CD4-positive, alpha-beta T cell treated with Interleukin-12 subunit alpha and Interleukin-12 subunit beta, for 1 hour (primary cell): ENCODE data around the gene HSPA12B.
A peak's percentile ranks its signal among the peaks of the same experiment; 100 is the strongest.
"Not testable (repeated sequence)": the region's sequence is repeated elsewhere in the genome, so short reads cannot be mapped to it uniquely, and the experiment has no call there.

Source experiments
- DNase-seq: peaks from one replicate; pipeline ENCODE4 v3.0.0-alpha.2; 2020

Gene HSPA12B

GRCh38 chr20:3788685-3789155 lies 56.2 kb downstream of the HSPA12B start:
- no peak for DNase-seq

DNA sequence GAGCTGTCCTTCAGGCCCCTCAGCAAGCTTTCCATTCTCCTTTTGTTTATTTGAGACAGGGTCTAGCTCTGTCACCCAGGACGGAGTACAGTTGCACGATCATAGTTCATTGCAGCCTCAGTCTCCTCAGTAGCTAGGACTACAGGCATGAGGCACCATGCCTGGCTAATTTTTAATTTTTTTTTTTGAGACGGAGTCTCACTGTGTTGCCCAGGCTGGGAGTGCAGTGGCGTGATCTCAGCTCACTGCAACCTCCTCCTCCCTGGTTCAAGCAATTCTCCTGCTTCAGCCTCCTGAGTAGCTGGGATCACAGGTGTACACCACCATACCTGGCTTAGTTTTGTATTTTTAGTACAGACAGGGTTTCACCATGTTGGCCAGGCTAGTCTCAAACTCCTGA lies 56.7 kb downstream of the HSPA12B start:
- DNase-seq, result not testable (repeated sequence)

DNA sequence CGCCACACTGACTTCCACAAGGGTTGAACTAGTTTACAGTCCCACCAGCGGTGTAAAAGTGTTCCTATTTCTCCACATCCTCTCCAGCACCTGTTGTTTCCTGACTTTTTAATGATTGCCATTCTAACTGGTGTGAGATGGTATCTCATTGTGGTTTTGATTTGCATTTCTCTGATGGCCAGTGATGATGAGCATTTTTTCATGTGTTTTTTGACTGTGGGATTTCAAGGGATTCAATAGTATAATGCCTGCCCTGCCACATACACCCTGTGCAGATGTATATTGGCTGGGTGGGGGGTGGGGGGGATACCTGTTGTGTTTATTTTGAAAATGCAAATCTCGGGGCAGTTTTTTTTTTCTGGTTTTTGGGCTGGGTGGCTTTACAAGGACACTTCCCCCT lies 61.7 kb downstream of the HSPA12B start:
- not testable (repeated sequence) for DNase-seq

- no peak for DNase-seq
These were observed 62.4 kb downstream of the HSPA12B start for GRCh38 chr20:3794701-3795420.

GRCh38 chr20:3795511-3796468 lies 63.3 kb downstream of the HSPA12B start, which contains the start of gene CDC25B:
CDC25B (plus strand) TSS chr20:3796310; CDS start chr20:3796532, 222 bp downstream.
- peak; percentile 89 for DNase-seq

GRCh38 chr20:3796477-3797225 lies 64.2 kb downstream of the HSPA12B start:
- no peak for DNase-seq

DNA sequence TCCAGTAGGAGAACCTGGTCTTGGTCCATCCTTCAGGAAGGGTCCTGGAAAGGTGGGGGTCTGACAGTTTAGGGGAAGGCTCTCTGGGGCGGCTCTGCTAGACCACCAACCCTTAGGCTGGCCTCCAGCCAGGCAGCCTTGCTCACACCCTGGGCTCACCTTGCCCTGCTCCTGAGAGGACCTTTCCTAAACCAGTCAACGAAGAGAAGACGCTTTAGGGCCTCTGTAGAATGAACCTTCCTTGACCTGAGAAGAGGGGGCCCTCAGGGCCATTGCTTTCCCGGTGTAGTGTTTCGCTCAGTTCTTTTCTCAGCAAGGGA lies 64.7 kb downstream of the HSPA12B start:
- DNase-seq, result no peak

GRCh38 chr20:3797592-3798372 lies 65.3 kb downstream of the HSPA12B start:
- DNase-seq, result peak; percentile 60

DNA sequence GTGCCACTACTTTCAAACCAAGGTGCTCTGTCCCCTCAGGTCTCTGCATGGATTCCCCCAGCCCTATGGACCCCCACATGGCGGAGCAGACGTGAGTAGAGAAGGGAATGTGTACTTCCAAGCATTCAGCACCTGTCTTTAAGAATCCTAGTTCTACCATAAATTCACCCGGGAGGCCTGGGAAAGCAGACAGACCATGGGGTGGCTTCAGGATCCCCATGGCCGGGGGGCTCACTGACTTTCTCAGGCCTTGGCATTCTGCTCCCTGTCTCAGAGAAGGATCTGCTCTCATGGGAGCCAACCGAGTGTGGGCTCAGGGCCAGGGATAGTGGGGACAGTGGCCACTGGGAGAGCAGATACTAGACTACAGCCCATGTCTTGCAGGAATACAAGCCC lies 65.9 kb downstream of the HSPA12B start:
- no peak for DNase-seq

- no peak for DNase-seq
These were observed 66.4 kb downstream of the HSPA12B start for GRCh38 chr20:3798908-3799248.

DNA sequence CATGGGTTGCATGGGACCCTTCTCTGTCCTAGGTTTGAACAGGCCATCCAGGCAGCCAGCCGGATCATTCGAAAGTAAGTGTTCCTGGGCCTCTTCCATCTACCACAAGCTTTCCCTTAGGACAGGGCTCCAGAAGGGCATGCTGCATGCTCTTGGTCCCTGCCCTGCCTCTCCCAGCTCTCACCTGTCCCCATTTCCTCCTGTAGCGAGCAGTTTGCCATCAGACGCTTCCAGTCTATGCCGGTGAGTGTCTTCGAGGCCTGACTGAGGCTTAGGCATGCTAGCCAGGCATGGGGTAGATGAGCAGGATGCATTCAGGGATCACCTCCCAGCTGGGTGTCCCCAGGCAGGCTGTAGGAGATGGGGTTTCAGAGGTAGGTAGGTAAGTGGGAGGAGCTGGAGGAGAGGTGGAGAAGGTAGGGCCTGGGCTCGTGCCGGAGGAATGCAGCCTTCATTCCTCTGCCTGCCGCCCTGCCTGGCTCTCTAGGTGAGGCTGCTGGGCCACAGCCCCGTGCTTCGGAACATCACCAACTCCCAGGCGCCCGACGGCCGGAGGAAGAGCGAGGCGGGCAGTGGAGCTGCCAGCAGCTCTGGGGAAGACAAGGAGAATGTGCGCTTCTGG lies 67.9 kb downstream of the HSPA12B start:
- DNase-seq, result no peak

DNA sequence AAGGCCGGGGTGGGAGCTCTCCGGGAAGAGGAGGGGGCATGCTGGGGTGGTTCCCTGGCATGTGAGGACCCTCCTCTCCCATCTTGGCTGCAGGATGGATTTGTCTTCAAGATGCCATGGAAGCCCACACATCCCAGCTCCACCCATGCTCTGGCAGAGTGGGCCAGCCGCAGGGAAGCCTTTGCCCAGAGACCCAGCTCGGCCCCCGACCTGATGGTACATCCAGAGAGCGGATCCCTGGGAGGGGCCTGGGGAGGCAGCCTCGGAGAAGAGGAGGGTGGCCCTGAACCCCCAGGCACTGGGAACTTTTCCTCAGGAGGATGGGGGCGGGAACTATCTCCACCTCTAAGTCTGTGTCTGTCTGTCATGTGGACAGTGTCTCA lies 68.4 kb downstream of the HSPA12B start:
- DNase-seq, result no peak

DNA sequence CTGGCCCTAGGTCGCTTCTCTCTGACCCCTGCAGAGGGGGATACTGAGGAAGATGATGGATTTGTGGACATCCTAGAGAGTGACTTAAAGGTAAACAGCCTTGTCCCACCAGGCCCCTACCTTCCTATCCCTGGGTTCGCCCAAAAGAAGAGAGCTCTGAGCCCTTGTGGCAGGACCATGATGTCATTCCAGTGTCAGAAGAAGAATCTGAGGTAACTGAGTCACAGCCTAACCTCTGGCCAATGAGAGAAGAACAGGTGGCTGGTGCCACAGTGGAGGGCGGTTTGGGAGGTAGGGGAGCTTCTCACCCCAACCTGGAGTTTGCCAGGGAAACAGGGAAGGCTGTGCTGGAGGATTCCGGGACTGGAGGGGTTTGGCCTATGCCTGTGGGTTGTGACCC lies 68.8 kb downstream of the HSPA12B start:
- no peak for DNase-seq

DNA sequence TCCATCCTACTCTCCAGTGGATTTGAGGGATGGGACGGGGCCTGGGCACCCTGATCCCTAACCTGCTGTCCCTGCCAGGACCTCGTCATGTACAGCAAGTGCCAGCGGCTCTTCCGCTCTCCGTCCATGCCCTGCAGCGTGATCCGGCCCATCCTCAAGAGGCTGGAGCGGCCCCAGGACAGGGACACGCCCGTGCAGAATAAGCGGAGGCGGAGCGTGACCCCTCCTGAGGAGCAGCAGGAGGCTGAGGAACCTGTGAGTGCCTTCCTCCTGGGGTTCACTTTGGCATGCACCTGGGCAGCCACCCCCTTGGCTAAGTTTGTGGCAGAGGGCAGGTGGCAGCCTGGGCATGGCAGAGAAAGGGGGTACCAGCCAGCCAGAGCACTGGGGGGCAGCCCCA lies 69.4 kb downstream of the HSPA12B start:
- DNase-seq, result no peak
